HG02571 (cell line): ENCODE measurements around the gene THBS3.
"Not testable (repeated sequence)": the region's sequence is repeated elsewhere in the genome, so short reads cannot be mapped to it uniquely, and the experiment has no call there.

ENCODE experiments used
- ATAC-seq: cut with Tn5 transposase; IDR thresholded peaks from one replicate; pipeline ENCODE4 v1.9.1; 2021; ENCODE audit warnings: mild to moderate bottlenecking, moderate library complexity; ENCODE audit not compliant: unreplicated experiment

The THBS3 gene

DNA sequence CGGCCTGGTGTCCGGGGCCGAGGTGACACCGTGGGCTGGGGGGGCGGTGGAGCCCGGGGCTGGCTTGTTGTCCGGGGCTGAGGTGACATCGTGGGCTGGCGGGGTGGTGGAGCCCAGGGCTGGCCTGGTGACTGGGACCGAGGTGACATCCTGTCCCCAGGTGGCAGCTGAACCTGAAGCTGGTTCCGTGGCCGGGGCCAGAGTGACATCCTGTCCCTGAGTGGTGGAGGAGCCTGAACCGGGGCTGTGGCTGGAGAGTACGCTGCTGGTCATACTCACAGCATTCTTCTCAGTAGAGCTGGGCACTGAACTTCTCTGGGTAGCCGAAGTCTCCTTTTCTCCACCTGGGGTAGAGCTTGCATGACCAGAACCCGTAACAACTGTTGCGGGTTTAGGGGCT lies 15.8 kb downstream of the THBS3 start:
- no peak for ATAC-seq

DNA sequence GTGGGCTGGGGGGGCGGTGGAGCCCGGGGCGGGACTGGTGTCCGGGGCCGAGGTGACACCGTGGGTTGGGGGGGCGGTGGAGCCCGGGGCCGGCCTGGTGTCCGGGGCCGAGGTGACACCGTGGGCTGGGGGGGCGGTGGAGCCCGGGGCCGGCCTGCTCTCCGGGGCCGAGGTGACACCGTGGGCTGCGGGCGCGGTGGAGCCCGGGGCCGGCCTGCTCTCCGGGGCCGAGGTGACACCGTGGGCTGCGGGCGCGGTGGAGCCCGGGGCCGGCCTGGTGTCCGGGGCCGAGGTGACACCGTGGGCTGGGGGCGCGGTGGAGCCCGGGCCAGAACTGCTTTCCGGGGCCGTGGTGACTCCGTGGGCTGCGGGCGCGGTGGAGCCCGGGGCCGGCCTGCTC lies 17.8 kb downstream of the THBS3 start:
- ATAC-seq = not testable (repeated sequence)

DNA sequence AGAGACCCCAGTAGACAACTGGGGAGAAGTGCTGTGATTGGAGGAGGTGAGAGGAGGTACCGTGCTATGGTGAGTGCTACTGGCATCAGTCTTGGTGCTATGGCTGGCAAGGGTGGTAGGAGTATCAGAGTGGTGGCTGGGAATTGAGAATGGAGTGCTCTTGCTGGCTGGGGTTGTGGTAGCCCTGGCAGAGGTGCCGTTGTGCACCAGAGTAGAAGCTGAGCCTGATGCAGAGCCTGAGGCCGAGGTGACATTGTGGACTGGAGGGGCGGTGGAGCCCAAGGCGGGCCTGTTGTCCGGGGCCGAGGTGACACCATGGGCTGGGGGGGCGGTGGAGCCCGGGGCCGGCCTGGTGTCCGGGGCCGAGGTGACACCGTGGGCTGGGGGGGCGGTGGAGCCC lies 19.4 kb downstream of the THBS3 start:
- ATAC-seq = no peak

DNA sequence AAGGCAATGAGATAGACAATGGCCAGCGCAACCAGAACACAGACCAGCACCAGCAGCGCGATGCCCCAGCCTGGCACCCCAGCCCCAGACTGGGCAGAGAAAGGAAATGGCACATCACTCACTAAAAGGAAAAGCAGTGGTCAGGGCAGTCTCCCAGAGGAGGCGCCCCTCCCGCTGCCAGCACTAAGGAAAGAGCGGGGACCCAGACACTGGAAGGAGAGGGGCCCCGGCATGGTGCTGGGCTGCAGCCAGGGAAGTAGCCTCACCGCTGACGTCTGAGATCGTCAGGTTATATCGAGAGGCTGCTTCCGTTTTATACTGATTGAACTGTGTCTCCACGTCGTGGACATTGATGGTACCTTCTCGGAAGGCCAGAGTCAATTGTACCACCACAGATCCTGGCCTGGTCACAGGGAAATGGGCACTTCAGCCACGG lies 20.2 kb downstream of the THBS3 start:
- no peak for ATAC-seq

DNA sequence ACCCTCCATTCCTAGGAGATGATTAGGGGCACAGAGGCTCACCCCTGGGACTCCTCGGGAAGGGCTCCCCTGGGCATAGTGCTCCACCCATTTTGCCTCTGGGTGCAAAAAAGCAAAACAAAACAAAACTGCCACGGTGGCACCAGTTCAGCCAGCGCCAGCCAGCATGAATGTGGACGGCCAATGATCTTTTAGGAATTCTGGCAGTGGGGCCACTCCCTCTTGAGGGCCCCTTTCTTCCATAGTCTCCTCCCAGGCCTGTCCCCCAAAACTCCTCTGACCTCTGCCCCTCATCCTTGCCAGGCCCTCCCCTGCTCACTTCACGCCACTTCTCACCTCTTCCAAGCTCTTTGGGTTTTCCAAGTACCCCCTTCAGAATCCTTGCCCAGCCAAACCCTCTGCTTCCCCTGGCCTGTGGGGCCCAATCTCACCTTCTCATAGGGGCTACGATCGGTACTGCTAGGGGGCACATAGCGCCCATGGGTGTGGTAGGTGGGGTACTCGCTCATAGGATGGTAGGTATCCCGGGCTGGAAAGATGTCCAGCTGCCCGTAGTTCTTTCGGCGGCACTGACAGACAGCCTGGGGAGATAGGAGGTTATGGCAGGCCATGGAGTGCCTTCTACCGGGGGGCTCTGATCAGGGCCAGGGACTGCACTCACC lies 20.8 kb downstream of the THBS3 start:
- ATAC-seq = no peak

DNA sequence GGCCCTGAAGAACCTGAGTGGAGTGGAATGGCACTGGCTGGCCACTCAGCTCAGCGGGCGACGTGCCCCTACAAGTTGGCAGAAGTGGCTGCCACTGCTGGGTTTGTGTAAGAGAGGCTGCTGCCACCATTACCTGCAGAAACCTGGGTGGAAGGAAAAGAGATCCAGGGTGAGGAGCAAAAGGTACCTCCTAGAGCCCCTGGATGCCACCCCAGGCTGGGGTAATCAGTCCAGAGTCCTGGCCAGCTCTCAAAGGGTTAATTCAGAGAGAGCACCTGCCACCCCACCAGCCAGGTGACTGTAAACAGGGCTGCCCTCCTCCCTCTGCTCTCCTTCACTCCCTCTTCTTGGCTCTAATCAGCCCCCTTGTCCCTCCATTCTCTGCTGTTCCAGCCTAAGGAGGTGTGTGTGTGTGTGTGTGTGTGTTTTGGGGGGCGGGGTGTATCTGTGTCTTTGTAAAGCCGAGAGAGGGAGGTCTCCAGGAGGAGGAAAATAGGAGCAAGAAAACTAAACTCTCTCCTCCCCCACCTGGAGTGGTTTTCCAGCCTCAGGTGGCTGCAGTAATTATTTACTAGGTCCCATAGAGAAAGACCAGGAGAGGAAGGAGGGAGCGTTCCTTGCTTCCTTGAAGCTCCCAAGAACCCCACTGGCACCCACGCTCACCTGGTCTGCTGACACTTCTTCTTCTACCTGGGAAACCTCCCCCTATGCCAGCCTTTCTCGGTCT lies 21.5 kb downstream of the THBS3 start:
- no peak for ATAC-seq

DNA sequence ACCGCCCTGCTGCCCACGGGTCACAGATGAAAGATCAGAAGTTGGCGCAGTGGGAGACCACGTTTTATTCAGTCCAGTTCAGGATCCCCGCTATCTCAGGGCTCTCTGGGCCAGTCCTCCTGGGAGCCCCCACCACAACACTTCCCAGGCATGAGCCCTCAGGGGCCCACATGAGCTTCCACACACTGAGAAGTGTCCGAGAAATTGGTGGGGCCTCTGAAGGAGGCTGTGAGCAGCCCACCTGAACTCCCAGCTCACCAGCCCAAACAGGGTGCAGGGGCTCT lies 22.0 kb downstream of the THBS3 start:
- no peak for ATAC-seq

DNA sequence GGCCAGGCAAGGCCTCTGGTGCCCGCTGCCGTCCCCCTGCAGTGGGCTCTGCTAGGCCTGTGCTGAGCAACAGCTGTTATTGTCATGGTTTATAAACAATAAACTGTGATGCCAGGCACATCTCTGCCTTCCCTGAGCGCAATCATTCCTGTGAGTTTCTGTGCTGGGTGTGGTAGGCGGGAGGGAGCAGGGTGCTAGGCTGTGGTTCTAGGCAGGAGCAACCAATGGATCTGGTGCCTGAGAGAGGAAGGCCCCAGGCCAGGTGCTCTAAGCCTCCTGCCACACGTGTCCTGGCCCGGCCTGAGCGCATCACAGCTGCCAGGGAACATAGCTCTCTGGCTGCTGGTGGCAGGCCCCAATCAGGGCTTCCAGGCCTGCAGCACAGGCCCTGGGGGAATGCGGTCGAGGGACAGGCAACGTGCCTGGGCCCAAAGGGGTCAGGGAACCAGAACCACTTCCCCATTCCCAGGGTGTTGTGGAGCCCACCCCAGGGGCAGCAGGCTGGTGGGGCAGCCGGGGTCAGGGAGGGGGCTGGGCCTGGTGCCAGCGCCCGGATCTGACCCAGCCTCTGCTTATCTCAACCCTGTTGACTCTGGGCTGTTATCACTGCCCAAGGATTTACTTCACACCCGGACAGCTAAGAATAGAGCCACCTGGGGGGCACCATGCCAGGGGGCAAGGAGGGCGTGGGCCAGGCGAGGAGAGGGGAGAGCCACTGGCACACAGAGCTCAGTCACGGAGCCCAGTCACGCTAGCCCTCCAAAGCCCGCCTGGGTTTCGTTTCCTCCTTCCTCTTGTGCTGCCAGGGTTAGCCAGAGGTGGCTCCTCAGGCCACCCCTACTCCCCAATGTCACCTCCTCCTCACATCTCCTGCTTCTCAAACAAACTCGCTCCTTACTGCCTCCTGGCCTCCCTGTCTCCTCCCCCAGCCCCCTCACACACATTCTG lies 22.6 kb downstream of the THBS3 start:
- no peak for ATAC-seq

DNA sequence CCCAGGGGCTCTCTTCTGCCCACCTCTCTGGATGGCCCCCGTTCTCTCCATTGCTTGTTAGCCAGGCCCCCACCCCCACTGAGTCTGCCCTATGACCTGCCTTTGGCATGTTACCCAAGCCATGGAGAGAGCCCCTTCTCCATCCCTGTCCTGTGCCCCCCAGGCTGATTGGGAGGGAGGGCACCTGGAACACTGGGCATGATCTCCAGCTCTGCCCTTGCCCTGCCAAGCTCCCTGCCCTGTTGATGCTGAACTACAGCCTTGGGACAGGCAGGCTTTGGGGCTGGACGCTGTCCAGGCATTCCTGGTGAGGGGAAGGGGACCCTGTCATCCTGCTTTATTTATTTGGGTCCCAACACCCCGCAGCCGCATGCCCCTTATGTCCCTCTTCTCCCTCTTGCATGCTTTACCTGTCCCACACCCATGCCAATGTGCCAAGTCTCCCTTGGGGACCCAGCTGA lies 23.3 kb downstream of the THBS3 start:
- no peak for ATAC-seq

DNA sequence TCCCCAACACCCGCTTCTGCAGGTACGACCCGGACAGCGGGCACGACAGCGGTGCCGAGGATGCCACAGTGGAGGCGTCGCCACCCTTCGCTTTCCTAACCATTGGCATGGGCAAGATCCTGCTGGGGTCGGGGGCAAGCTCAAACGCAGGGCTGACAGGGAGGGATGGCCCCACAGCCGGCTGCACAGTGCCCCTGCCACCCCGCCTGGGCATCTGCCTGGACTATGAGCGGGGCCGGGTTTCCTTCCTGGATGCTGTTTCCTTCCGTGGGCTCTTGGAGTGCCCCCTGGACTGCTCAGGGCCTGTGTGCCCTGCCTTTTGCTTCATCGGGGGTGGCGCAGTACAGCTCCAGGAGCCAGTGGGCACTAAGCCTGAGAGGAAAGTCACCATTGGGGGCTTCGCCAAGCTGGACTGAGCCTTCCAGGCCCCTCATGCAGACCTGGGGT lies 23.9 kb downstream of the THBS3 start:
- no peak for ATAC-seq

DNA sequence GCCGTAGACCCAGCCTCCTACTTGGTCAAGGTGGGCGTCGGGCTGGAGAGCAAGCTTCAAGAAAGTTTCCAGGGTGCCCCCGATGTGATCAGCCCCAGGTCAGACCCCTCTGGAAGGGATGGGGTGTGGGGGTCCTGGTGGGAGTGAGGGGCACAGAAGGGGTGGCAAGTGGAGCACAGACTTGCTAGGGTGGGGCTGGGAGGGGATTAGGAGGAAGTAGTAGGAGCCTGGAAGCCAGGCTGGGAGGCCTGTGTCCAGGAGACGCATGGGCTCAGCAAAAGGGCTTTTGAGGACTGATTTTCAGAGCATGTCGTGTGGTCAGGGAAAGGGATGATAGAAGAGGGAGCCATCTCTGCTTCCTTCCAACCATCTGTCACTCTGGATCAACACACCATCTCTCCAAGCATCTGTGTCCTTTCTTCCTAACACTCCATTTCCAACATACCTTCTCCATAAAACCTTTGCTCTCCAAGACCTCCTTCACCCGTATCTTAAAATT lies 25.6 kb downstream of the THBS3 start:
- no peak for ATAC-seq

DNA sequence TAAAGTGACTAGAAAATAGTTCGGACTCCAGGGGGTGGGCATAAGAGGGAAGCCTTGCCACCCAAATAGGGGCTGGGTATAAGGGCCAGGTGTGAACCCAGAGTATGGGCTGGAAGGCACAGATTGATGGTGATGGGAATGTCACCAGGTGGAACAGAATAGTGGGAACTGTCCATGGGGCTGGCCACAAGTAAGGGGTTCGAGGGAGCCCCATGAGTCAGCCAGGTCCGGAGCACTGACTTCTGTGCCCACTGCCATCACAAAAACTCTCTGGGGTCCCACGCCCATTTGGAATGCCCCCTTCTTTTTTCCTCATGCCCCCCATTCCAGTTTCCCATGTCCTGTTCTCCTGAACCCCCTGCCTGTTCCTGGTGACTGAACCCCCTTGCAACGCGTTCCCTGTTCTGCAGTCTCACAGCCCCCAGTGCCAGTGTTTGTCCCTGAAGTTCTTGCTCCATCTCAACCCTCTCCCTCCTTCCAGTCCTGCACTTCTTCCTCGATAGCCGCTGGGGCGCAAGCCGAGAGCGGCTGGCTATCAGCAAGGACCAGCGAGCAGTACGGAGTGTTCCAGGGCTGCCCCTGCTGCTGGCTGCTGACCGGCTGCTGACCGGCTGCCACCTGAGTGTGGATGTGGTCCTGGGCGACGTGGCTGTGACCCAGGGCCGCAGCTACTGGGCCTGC lies 26.2 kb downstream of the THBS3 start:
- no peak for ATAC-seq

DNA sequence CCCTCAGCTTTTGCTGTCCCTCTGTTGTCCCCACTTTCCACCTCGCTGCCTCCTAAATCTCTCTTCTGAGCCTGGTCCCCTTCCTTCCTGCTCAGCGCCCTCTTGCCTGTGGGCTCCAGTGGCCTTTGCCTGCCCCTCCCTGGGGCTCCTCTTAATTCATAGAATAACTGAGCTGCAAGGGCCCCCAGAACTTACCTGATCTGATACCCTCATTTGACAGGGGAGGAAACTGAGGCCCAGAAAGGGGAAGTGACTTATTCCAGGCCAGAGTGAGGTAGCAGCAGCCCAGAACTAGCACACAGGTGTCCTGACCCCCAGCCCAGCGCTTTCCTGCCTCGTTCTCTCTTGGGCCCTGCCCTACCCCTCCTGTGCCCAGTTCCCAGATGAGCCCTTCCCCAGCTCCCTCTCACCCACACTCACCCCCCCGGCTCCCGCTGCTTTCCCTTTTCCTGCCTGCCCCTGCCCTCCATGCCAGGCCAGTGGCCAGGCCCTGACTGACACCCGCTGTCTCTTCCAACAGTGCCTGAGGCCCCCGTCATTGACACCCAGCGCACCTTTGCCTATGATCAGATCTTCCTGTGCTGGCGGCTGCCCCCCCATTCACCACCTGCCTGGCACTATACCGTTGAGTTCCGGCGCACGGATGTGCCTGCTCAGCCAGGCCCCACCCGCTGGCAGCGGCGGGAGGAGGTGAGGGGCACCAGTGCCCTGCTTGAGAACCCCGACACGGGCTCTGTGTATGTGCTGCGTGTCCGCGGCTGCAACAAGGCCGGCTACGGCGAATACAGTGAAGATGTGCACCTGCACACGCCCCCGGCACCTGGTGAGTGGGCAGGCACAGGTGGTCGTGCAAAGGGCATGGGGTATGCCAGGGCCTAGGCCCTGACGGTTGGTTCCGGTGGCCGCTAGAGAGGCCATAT lies 28.3 kb downstream of the THBS3 start:
- no peak for ATAC-seq

DNA sequence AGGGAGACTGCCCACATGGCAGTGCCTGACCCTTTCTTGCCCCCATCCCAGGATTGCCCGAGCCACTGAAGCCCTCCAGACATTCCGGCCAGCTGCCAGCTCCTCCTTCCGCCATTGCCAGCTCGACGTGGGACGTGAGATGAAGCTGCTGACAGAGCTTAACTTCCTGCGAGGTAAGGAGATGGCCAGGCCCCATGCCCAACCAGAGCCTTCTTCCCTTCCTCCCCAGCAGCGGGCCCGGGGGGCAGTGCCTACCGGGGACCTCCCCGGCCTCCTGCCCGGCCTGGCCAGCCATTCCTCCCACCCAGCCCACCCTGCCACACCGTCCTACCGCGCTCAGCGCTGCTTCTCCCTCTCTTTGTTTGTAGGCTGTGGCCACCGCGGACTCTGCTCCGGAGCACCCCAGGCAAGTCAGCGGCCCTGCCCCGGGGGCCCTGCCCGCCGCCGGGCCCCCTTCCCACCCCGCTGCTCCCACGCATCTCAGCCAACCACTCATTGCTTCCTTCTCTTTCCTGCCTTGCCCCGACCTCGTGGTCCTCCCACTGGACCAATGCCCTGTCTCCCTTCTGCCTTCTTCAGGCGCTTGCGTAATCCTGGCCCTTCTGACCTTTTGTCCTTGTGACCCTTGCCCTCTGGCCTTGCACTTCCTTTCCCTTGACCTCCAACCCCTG lies 29.1 kb downstream of the THBS3 start:
- no peak for ATAC-seq

DNA sequence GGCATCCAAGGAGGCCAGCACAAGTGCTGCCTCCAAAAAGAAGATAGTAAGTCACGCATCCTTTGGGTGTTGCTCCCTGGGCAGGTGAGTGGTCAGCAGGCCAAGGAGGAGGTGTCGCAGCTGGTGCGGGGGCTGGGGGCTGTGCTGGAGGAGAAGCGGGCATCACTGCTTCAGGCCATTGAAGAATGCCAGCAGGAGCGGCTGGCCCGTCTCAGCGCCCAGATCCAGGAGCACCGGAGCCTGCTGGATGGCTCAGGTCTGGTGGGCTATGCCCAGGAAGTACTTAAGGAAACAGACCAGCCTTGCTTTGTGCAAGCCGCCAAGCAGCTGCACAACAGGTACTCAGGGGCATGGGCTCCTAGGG lies 29.8 kb downstream of the THBS3 start:
- no peak for ATAC-seq

DNA sequence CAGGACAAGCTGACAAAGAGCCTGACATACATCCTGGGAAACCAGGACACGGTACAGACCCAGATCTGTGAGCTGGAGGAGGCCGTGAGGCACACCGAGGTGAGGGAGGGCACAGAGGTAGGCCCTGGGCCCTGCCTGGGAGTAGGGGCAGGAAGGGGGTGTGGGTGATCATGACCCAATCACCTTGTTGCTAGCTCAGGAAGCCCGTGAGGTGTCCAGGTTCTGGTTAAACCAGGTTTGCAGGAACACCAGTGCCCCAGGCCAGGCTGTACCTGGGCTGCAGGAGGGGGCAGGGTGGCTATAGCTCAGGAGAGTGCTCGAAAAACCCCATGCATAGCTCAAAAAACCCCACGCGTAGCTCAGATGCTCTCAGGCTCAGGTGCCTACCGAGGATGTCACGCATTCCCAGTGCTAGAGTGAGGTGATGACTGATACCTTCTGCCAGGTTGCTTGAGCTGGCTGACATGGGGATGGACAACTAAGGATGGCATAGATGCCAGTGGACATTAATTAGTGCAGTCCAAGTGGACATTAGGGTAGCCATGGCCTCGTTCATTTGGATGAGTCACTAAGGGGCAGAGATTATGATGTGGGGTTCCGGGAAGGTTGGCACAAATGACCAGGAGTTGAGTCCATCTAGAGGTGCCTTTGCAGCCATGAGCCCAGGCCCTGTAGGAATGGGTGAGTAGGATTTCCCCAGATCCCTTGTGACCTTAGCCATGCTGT lies 30.3 kb downstream of the THBS3 start:
- no peak for ATAC-seq

DNA sequence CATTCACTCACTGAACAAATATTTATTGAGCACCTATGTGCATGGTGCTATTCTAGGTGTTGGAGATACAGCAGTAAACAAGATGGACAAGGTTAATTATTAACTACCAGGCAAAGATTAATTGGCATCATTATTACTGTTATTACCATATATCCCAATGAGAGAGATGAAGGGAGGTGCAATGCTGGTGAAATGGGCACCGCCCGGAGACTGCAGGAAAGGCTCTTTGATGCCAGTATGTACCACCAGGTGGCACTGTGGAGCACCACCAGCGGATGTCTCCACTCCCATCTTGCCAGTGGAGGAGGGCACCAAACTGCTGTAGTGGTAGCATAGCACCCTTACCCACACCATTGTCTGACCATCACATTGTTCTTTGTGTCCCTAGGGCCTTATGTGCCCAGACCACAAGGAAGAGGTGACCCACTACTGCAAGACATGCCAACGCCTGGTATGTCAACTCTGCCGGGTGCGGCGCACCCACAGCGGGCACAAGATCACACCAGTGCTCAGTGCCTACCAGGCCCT lies 31.1 kb downstream of the THBS3 start:
- no peak for ATAC-seq

DNA sequence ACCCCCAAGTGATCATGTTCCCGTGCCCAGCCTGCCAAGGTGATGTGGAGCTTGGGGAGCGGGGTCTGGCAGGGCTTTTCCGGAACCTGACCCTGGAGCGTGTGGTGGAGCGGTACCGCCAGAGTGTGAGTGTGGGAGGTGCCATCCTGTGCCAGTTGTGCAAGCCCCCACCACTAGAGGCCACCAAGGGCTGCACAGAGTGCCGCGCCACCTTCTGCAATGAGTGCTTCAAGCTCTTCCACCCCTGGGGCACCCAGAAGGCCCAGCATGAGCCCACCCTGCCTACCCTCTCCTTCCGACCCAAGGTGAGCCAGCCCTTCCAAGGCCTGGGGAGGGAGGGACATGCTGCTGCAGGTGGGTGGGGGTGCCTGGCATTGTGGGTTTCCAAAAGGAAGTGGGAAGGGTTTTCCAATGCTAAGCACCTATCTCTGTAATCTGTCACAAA lies 31.7 kb downstream of the THBS3 start:
- no peak for ATAC-seq
